ENCODE data around the gene TRIM10. TPM values are rescaled to one million over a fixed set of nuclear protein-coding genes. Genes with fewer than 3 reads are reported as not detected.
A peak's percentile ranks its signal among the peaks of the same experiment; 100 is the strongest.

TRIM10 gene
- total RNA-seq: under 1 TPM in 1 of 4 donors, not detected in 3; 0.09 TPM

GRCh38 chr6:30160785-30161531 is at the start of gene TRIM10:
Gene TRIM10 (minus strand): TSS chr6:30161211. CDS start chr6:30160858, 353 bp downstream.
- ATAC-seq (ENCODE audit: low FRiP score) (no peak), DNase-seq (ENCODE audit: low spot score) (no peak)
- TF ChIP-seq, protein P1, sequence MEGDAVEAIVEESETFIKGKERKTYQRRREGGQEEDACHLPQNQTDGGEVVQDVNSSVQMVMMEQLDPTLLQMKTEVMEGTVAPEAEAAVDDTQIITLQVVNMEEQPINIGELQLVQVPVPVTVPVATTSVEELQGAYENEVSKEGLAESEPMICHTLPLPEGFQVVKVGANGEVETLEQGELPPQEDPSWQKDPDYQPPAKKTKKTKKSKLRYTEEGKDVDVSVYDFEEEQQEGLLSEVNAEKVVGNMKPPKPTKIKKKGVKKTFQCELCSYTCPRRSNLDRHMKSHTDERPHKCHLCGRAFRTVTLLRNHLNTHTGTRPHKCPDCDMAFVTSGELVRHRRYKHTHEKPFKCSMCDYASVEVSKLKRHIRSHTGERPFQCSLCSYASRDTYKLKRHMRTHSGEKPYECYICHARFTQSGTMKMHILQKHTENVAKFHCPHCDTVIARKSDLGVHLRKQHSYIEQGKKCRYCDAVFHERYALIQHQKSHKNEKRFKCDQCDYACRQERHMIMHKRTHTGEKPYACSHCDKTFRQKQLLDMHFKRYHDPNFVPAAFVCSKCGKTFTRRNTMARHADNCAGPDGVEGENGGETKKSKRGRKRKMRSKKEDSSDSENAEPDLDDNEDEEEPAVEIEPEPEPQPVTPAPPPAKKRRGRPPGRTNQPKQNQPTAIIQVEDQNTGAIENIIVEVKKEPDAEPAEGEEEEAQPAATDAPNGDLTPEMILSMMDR (IDR thresholded peaks at IDR 0.05): no peak

- DNase-seq (ENCODE audit: low spot score) (no peak), ATAC-seq (ENCODE audit: low FRiP score) (no peak)
- TF ChIP-seq, protein P1 (IDR thresholded peaks at IDR 0.05): no peak
Measured at GRCh38 chr6:30207619-30208295, 46.7 kb upstream of the TRIM10 start.

DNA sequence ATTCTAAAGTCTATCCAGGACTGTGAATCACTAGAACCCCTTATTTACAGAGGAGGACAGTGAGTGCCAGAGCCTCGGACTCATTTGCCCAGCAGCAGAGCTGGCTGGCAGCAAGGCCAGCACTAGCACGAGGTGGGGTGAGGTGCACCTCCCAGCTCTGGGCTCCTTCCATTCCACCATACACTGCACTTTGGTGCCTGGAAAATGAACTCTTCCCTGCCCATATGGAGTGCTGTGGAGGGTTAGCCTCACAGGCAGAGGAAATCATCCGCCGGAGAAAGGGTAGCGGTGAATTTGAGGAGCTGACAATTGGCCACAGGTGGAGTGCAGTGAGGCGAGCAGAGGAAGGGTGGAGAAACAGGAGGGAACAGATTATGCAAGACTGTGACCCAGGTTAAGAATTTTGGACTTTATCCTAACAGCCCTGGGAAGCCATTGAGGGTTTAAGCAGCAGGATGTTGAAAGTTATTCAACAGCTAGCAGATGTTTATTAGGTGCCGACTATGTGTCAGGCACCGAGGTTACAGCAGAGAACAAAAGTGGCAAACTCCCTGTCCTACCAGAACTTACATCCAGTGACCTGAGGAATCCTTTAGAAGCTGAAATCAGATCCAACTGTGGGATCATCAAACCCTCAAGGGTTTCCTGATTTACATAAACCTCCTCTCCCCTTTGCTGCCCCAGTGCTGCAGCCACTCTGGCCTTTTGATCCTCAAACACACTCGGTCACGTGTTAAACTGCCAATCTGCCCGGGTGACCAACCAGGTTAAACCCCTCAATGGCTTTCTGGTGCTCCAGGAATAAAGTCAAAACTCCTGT is 46.0 kb upstream of the TRIM10 start:
- TF ChIP-seq, protein P1 (IDR thresholded peaks at IDR 0.05): no peak
- ATAC-seq (ENCODE audit: low FRiP score) (peak; percentile 32), DNase-seq (ENCODE audit: low spot score) (no peak)

- ATAC-seq (ENCODE audit: low FRiP score) (no peak), DNase-seq (ENCODE audit: low spot score) (no peak)
- TF ChIP-seq, protein P1 (IDR thresholded peaks at IDR 0.05): no peak
Measured at GRCh38 chr6:30206152-30206551, 45.1 kb upstream of the TRIM10 start.

DNA sequence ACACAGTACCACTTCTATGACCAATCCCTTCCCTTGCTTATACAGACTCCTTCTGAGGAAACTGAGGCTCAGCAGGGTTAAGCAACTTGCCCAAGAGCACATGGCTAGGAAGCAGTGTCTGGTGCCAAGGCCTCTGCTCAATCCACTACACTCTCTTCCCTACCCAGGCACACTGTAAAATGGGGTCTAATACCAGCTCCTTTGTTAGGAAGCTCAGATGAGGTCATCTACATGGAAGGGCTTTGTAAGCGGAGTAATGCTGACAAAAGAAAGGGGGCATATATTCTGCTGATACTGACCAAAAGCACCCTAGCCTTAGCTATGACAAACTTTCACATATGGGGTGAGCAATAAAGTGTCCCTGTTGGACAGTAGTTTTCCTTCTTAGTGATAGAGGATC is 43.1 kb upstream of the TRIM10 start:
- ATAC-seq (ENCODE audit: low FRiP score) (no peak), DNase-seq (ENCODE audit: low spot score) (no peak)
- TF ChIP-seq, protein P1 (IDR thresholded peaks at IDR 0.05): no peak

DNA sequence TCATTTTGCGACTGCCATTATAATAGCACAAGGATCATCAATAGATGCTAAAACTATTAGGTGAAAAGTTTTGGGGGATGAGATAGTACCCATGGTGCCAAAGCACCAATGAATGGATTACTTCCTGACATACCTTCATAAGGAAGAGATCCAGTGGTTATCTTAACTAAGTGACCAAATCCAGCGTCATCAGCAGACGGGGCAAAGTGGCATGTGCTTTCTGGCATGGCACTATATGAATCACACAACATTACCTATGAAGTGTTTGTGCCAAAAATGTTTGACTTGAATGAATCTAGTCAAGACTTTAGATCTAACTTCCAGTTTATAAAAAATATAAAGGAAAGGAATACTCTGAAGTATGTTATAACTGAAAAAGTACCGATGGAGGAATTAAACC is 41.4 kb upstream of the TRIM10 start:
- TF ChIP-seq, protein P1 (IDR thresholded peaks at IDR 0.05): no peak
- DNase-seq (ENCODE audit: low spot score) (no peak), ATAC-seq (ENCODE audit: low FRiP score) (no peak)

Measured in omental fat pad (tissue), 4 donors.